ENCODE measurements around the gene ZNF750.

The ZNF750 gene

GRCh38 chr17:82820278-82821251 lies 19.3 kb downstream of the ZNF750 start:
- TF ChIP-seq, protein P1, sequence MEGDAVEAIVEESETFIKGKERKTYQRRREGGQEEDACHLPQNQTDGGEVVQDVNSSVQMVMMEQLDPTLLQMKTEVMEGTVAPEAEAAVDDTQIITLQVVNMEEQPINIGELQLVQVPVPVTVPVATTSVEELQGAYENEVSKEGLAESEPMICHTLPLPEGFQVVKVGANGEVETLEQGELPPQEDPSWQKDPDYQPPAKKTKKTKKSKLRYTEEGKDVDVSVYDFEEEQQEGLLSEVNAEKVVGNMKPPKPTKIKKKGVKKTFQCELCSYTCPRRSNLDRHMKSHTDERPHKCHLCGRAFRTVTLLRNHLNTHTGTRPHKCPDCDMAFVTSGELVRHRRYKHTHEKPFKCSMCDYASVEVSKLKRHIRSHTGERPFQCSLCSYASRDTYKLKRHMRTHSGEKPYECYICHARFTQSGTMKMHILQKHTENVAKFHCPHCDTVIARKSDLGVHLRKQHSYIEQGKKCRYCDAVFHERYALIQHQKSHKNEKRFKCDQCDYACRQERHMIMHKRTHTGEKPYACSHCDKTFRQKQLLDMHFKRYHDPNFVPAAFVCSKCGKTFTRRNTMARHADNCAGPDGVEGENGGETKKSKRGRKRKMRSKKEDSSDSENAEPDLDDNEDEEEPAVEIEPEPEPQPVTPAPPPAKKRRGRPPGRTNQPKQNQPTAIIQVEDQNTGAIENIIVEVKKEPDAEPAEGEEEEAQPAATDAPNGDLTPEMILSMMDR (IDR thresholded peaks at IDR 0.05; ENCODE audit: low read depth, low read length) = no peak

DNA sequence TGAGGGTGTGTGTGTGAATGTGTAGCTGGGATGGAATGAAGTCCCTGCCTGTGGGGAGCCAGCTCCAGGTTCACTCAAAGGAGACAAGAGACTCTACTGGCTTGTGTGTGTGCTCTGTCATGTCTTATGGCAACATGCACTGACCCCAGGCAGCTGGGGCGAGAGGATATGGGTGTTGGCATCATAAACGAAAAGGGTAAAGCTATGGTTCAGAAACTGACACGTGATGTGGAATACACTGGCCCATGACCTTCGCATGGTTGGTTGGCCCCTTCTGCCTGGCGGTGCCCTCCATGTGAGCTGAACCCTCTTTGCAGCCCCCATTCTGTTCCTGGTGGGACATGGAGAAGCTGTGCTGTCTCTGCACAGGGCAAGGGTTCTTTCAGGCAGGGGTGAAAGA lies 21.9 kb downstream of the ZNF750 start:
- H3K4me3 ChIP-seq (replicated peaks in 1 of 2; ENCODE audit: low read depth in 2 of 2, low read length in 2 of 2) = no peak overlapping the region
- DNase-seq (ENCODE audit: low read depth in 2 of 2) = no peak
- TF ChIP-seq, protein P1 (IDR thresholded peaks at IDR 0.05; ENCODE audit: low read depth, low read length) = no peak

More at GRCh38 chr17:82820278-82821251, 19.3 kb downstream of the ZNF750 start:
- DNase-seq (ENCODE audit: low read depth in 2 of 2) = no peak
- H3K4me3 ChIP-seq (replicated peaks in 1 of 2; ENCODE audit: low read depth in 2 of 2, low read length in 2 of 2) = no peak overlapping the region

- DNase-seq (ENCODE audit: low read depth in 2 of 2) = no peak
- TF ChIP-seq, protein P1 (IDR thresholded peaks at IDR 0.05; ENCODE audit: low read depth, low read length) = no peak
- no peak overlapping the region for H3K4me3 ChIP-seq (replicated peaks in 1 of 2; ENCODE audit: low read depth in 2 of 2, low read length in 2 of 2)
These were observed 23.5 kb downstream of the ZNF750 start for GRCh38 chr17:82816358-82816757.

GRCh38 chr17:82815790-82816305 lies 24.0 kb downstream of the ZNF750 start:
- TF ChIP-seq, protein P1 (IDR thresholded peaks at IDR 0.05; ENCODE audit: low read depth, low read length) = no peak
- DNase-seq (ENCODE audit: low read depth in 2 of 2) = no peak
- no peak overlapping the region for H3K4me3 ChIP-seq (replicated peaks in 1 of 2; ENCODE audit: low read depth in 2 of 2, low read length in 2 of 2)

DNA sequence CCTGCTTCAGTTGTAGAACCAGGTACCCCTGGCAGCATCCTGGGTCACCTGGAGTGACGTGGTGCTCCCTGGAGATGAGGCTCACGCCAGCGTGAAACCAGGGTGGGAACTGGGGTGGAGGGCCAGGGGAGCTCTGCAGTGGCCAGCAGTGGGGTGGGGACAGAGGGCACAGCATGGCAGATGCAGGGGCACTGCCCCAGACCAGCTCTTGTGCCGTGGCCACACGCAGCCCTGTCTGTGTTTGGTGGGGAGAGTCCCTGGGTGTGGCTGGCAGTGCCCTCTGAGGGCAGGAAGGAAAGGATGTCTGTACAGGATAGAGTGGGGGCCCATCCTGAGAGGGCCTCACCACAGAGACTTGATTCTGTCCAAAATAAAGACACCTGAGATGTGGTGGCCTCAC lies 24.5 kb downstream of the ZNF750 start:
- H3K4me3 ChIP-seq (replicated peaks in 1 of 2; ENCODE audit: low read depth in 2 of 2, low read length in 2 of 2) = no peak overlapping the region
- DNase-seq (ENCODE audit: low read depth in 2 of 2) = no peak
- TF ChIP-seq, protein P1 (IDR thresholded peaks at IDR 0.05; ENCODE audit: low read depth, low read length) = no peak

DNA sequence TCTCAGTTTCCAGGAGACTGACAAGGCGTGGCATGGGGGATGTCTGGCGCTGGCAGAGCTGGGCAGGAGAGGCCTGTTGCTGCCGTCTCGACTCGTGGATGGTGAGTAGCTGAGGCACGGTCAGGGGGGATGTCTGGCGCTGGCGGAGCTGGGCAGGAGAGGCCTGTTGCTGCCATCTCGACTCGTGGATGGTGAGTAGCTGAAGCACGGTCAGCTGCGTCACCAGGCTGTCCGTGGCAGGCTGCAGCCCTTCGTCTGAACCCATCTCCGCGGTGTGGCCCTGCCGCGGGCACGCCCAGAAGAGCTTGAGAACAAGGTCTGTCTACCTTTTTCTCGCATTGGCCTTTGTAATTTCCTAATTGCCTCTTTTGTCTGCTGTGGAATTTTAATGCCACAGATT lies 25.0 kb downstream of the ZNF750 start:
- TF ChIP-seq, protein P1 (IDR thresholded peaks at IDR 0.05; ENCODE audit: low read depth, low read length) = no peak
- DNase-seq (ENCODE audit: low read depth in 2 of 2) = no peak
- no peak overlapping the region for H3K4me3 ChIP-seq (replicated peaks in 1 of 2; ENCODE audit: low read depth in 2 of 2, low read length in 2 of 2)

All from cardiac fibroblast (primary cell).